ENCODE data around the gene MRGPRX2. TPM values are rescaled to one million over a fixed set of nuclear protein-coding genes. Genes with fewer than 3 reads are reported as not detected.

MRGPRX2 gene
- total and polyA plus RNA-seq, 9 donors, result 0.22 to 0.23 TPM; not detected in 7

DNA sequence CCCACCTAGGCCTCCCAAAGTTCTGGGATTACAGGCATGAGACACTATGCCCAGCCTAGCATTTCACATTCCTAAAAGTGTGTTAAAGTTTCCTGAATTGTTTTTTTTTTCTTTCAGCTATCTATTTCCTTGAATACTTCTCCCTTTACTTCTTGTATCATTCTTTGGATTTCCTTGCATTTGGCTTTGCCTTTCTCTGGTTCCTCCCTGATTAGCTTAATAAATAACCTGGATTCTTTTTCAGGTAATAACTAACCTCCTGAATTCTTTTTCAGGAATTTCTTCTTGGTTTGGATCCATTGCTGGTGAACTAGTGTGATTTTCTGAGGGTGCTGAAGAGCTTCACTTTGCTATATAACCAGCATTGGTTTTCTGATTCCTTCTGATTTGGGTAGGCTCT is 47.9 kb downstream of the MRGPRX2 start:
- Histone ChIP-seq H3K36me3 (no peaks in the 10 kb centered on the region), H3K27me3 (no peaks in the 10 kb centered on the region), H3K4me1 (ENCODE audit: insufficient read depth) (no peaks in the 10 kb centered on the region), H3K9me3 (no peaks in the 10 kb centered on the region), H3K4me3 (no peak overlapping the region), H3K27ac (no peak overlapping the region)
- intact Hi-C loops (cut with DNase I), result no loop called here
- no peak for TF ChIP-seq POLR2A (IDR thresholded peaks at IDR 0.05)
- TF ChIP-seq, protein P1, sequence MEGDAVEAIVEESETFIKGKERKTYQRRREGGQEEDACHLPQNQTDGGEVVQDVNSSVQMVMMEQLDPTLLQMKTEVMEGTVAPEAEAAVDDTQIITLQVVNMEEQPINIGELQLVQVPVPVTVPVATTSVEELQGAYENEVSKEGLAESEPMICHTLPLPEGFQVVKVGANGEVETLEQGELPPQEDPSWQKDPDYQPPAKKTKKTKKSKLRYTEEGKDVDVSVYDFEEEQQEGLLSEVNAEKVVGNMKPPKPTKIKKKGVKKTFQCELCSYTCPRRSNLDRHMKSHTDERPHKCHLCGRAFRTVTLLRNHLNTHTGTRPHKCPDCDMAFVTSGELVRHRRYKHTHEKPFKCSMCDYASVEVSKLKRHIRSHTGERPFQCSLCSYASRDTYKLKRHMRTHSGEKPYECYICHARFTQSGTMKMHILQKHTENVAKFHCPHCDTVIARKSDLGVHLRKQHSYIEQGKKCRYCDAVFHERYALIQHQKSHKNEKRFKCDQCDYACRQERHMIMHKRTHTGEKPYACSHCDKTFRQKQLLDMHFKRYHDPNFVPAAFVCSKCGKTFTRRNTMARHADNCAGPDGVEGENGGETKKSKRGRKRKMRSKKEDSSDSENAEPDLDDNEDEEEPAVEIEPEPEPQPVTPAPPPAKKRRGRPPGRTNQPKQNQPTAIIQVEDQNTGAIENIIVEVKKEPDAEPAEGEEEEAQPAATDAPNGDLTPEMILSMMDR (IDR thresholded peaks at IDR 0.05), result no peak
- no peak for TF ChIP-seq EP300 (IDR thresholded peaks at IDR 0.05)
- DNase-seq, result no peak

Other genes with a start within 250 kb of the MRGPRX2 start
- not detected for gene MRGPRX1, start 121.3 kb downstream of the MRGPRX2 start, total RNA-seq
- not detected for gene MRGPRX1, start 121.3 kb downstream of the MRGPRX2 start, polyA plus RNA-seq
- gene ZDHHC13, start 56.5 kb upstream of the MRGPRX2 start, total RNA-seq, result 10 to 100 TPM in 3 of 7 donors, 1 to 10 TPM in 4; 5.7 to 15.4 (median 9.0) TPM
- gene ZDHHC13, start 56.5 kb upstream of the MRGPRX2 start, polyA plus RNA-seq, result 1 to 10 TPM; 6.3 to 9.6 TPM
- 1 to 10 TPM in 1 of 7 donors, under 1 TPM in 1, not detected in 5; 0.37 to 1.0 TPM for gene CSRP3, start 141.3 kb upstream of the MRGPRX2 start, total RNA-seq
- gene CSRP3, start 141.3 kb upstream of the MRGPRX2 start, polyA plus RNA-seq, result under 1 TPM; 0.07 to 0.67 TPM
- under 1 TPM in 4 of 7 donors, not detected in 3; 0.20 to 0.80 (median 0.40) TPM for gene E2F8, start 180.2 kb upstream of the MRGPRX2 start, total RNA-seq
- gene E2F8, start 180.2 kb upstream of the MRGPRX2 start, polyA plus RNA-seq, result under 1 TPM; 0.08 to 0.35 TPM